NAMALWA (cell line): ENCODE data around the gene TMEM190.
"Not testable (repeated sequence)": the region's sequence is repeated elsewhere in the genome, so short reads cannot be mapped to it uniquely, and the experiment has no call there.

Experiments
- DNase-seq: peaks from one replicate; pipeline ENCODE4 v3.0.0-alpha.2; 2015; ENCODE audit warnings: low spot score

TMEM190 gene

GRCh38 chr19:55391702-55392615, 15.3 kb downstream of the TMEM190 start:
- peak; percentile 46 for DNase-seq

- DNase-seq: peak; percentile 27
Observed at GRCh38 chr19:55392820-55393761, 16.5 kb downstream of the TMEM190 start.

- DNase-seq: peak; percentile 43
Observed at GRCh38 chr19:55398200-55398925, 21.7 kb downstream of the TMEM190 start.

GRCh38 chr19:55400281-55401087, 23.9 kb downstream of the TMEM190 start:
- peak; percentile 25 for DNase-seq

- DNase-seq: not testable (repeated sequence)
Observed at GRCh38 chr19:55401390-55401789, 24.8 kb downstream of the TMEM190 start.

GRCh38 chr19:55402509-55402908, 25.9 kb downstream of the TMEM190 start:
- no peak for DNase-seq

- no peak for DNase-seq
Observed at GRCh38 chr19:55405638-55406037, 29.0 kb downstream of the TMEM190 start.

GRCh38 chr19:55406091-55406825, 29.6 kb downstream of the TMEM190 start:
- DNase-seq: no peak

- peak; percentile 43 for DNase-seq
Observed at GRCh38 chr19:55406826-55407549, 30.4 kb downstream of the TMEM190 start.

GRCh38 chr19:55407550-55407799, 30.8 kb downstream of the TMEM190 start, which contains the start of gene UBE2S:
Gene UBE2S (minus strand): TSS chr19:55407788. CDS start chr19:55407589, 199 bp downstream.
- DNase-seq: not testable (repeated sequence)

- DNase-seq: peak; percentile 99
Observed at GRCh38 chr19:55407800-55408532, 31.3 kb downstream of the TMEM190 start.

GRCh38 chr19:55408533-55408872, 31.9 kb downstream of the TMEM190 start:
- DNase-seq: no peak

- not testable (repeated sequence) for DNase-seq
Observed at GRCh38 chr19:55409179-55409578, 32.6 kb downstream of the TMEM190 start.

- DNase-seq: no peak
Observed at GRCh38 chr19:55410168-55410567, 33.5 kb downstream of the TMEM190 start.

GRCh38 chr19:55418185-55418584, 41.6 kb downstream of the TMEM190 start:
- peak; percentile 75 for DNase-seq

- DNase-seq: no peak
Observed at GRCh38 chr19:55419103-55419502, 42.5 kb downstream of the TMEM190 start.

GRCh38 chr19:55419624-55420236, 43.1 kb downstream of the TMEM190 start:
- DNase-seq: no peak

- DNase-seq: not testable (repeated sequence)
Observed at GRCh38 chr19:55421281-55421680, 44.7 kb downstream of the TMEM190 start.
